ENCODE results near the gene ELL2.

DNA sequence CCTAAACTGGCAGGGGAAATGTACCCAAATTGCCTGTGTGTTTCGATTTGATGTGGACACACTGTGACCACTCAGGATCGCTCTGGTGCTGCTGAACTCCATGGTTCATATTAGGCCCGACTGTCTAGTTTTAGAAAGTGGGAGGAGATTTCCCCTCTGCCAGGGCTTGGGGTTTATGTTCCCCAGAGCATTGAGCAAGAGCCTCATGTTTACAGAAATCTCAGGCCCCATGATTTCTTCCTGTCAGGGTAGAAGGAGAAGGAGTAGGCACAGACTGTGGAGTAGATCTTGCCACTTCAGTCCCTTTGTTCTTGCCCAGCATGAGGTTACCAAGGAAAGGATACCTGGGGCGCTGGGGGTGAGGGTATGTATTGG lies 98.3 kb downstream of the ELL2 start:
- TF ChIP-seq, protein P1, sequence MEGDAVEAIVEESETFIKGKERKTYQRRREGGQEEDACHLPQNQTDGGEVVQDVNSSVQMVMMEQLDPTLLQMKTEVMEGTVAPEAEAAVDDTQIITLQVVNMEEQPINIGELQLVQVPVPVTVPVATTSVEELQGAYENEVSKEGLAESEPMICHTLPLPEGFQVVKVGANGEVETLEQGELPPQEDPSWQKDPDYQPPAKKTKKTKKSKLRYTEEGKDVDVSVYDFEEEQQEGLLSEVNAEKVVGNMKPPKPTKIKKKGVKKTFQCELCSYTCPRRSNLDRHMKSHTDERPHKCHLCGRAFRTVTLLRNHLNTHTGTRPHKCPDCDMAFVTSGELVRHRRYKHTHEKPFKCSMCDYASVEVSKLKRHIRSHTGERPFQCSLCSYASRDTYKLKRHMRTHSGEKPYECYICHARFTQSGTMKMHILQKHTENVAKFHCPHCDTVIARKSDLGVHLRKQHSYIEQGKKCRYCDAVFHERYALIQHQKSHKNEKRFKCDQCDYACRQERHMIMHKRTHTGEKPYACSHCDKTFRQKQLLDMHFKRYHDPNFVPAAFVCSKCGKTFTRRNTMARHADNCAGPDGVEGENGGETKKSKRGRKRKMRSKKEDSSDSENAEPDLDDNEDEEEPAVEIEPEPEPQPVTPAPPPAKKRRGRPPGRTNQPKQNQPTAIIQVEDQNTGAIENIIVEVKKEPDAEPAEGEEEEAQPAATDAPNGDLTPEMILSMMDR (IDR thresholded peaks at IDR 0.05) = no peak
- no peak for TF ChIP-seq POLR2A (IDR thresholded peaks at IDR 0.05)

Data from heart left ventricle (tissue), 13 donors.